HUES6 (cell line): Measurements from ENCODE around the gene SLC26A6.

Experiments used
- H3K27ac ChIP-seq: 2 replicates; pipeline ENCODE4 v1.7.0; 2013; ENCODE audit warnings: low read depth, mild to moderate bottlenecking, low read length, inconsistent platforms
- H3K27me3 ChIP-seq: 2 replicates; pipeline ENCODE4 v1.6.1; 2013; ENCODE audit warnings: low read length; ENCODE audit not compliant: control insufficient read depth, insufficient read depth
- H3K36me3 ChIP-seq: 2 replicates; pipeline ENCODE4 v1.6.1; 2013; ENCODE audit warnings: low read length; ENCODE audit not compliant: control insufficient read depth, insufficient read depth
- H3K4me1 ChIP-seq: 2 replicates; pipeline ENCODE4 v1.6.1; 2013; ENCODE audit warnings: low read length; ENCODE audit not compliant: control insufficient read depth, insufficient read depth
- H3K4me3 ChIP-seq: 2 replicates; pipeline ENCODE4 v1.5.1; 2013; ENCODE audit warnings: low read depth, low read length
- H3K9ac ChIP-seq: one replicate; pipeline ENCODE4 v1.6.1; 2013; ENCODE audit warnings: mild to moderate bottlenecking, low read length
- H3K9me3 ChIP-seq: 2 replicates; pipeline ENCODE4 v1.6.1; 2013; ENCODE audit warnings: low read depth, low read length; ENCODE audit not compliant: control insufficient read depth, insufficient read depth

SLC26A6 gene

DNA sequence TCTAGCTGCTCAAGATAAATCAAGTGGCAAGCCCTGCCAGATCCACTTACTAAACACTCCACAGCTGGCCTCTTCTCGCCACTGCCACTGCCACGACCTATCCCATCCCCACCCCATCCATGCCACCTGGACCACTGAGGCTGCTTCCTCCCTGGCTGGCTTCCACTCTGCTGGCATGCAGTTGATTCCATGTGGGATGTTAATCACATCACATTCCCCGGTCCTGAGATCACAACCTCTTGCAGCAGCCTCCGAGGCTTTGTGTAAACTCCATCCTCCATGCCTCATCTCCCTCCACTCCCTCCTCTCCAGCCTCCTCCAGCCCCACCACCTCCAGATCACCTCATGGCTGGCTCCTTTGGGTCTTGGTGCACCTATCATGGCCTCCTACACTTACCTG lies 42.8 kb upstream of the SLC26A6 start:
- H3K9ac ChIP-seq = no peak overlapping the region
- peaks cover 88% of the 10 kb centered on the region for H3K36me3 ChIP-seq

DNA sequence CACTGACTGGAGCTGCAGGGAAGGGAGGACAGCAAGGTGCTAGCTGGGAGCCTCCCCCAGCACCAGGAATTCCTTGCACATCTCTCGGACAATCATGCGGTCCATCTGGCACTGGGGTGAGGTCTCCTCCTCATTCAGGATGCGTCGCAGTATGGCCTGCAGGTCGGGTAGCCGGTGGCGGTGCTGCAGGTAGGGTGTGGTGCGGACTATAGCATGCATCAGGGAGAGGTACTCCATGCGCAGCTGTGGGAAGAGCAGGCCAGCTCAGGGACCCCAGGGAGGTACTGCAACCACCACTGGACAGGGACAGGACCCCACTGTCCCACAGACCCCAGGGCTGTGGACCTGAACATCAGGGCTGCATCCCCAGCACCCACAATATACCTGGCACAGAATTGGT lies 39.2 kb upstream of the SLC26A6 start:
- Histone ChIP-seq H3K9me3 (no peaks in the 10 kb centered on the region), H3K4me1 (no peaks in the 10 kb centered on the region), H3K27me3 (no peaks in the 10 kb centered on the region), H3K27ac (no peak overlapping the region), H3K9ac (no peak overlapping the region), H3K36me3 (peaks cover 74% of the 10 kb centered on the region), H3K4me3 (no peak overlapping the region)

More for the DNA sequence above, 42.8 kb upstream of the SLC26A6 start:
- no peak overlapping the region for H3K27ac ChIP-seq
- no peak overlapping the region for H3K4me3 ChIP-seq
- no peaks in the 10 kb centered on the region for H3K9me3 ChIP-seq
- no peaks in the 10 kb centered on the region for H3K27me3 ChIP-seq
- H3K4me1 ChIP-seq = no peaks in the 10 kb centered on the region

DNA sequence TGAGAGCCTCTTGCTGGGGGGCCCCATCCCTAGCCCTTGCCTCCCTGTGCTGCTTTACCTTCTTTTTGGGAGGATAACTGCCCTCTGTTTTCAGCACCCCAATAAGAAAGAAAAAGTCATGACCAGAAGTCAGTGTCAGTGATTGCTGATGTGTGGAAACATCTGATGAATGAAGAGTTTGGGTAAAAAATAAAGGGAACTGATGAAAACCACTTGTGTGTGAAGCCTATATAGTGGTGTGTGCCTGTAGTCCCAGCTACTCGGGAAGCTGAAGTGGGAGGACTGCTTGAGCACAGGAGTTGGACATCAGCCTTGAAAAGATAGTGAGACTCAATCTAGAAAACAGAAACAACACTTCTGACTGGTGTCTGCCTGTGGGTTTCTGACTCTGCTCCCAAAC lies 37.3 kb upstream of the SLC26A6 start:
- H3K9me3 ChIP-seq = no peaks in the 10 kb centered on the region
- H3K9ac ChIP-seq = no peak overlapping the region
- H3K4me3 ChIP-seq = no peak overlapping the region
- H3K27me3 ChIP-seq = no peaks in the 10 kb centered on the region
- no peaks in the 10 kb centered on the region for H3K4me1 ChIP-seq
- peaks cover 58% of the 10 kb centered on the region for H3K36me3 ChIP-seq
- H3K27ac ChIP-seq = no peak overlapping the region

DNA sequence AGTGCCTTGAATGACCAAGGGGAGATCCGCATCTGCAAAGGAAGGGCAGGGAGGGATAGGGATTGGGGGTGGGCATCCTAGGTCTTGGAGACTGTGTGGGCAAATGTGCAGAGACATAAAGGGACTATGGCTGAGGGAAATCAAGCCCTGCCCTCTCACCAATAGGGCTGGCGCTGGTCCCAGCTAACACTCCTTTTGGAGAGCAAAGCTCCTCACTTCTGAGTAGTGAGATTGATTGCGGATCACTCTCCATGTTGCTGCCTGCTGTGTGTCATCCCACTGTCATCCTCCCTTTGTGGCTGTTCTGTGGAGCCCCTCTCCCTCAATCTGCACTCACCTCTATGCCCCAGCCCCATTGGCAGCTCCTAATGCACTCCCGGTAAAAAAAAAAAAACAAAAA lies 29.7 kb upstream of the SLC26A6 start:
- no peak overlapping the region for H3K9ac ChIP-seq
- peaks cover 18% of the 10 kb centered on the region for H3K36me3 ChIP-seq
- no peaks in the 10 kb centered on the region for H3K9me3 ChIP-seq
- H3K4me1 ChIP-seq = peaks cover 10% of the 10 kb centered on the region
- no peak overlapping the region for H3K27ac ChIP-seq
- no peak overlapping the region for H3K4me3 ChIP-seq
- peaks cover 3% of the 10 kb centered on the region; the same call in 1 of the 2 replicates for H3K27me3 ChIP-seq

DNA sequence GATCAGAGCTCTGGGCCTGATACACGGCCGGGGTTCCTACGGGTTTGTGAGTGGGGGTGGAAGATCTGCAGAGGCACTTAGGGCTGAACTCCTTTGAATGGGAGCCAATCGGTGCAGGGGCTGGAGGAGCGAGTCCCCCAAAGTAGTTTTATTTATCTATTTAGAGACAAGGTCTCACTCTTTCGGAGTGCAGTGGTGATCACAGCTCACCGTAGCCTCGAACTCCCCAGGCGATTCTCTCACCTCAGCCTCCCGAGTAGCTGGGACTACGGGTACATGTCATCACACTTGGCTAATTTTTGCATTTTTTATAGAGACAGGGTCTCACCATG lies 29.0 kb upstream of the SLC26A6 start:
- Histone ChIP-seq H3K9me3 (no peaks in the 10 kb centered on the region), H3K4me3 (peak overlapping the region; percentile 72), H3K27ac (no peak overlapping the region), H3K27me3 (peaks cover 3% of the 10 kb centered on the region; the same call in 1 of the 2 replicates), H3K36me3 (peaks cover 24% of the 10 kb centered on the region), H3K9ac (peak overlapping the region; percentile 8), H3K4me1 (peaks cover 10% of the 10 kb centered on the region)

DNA sequence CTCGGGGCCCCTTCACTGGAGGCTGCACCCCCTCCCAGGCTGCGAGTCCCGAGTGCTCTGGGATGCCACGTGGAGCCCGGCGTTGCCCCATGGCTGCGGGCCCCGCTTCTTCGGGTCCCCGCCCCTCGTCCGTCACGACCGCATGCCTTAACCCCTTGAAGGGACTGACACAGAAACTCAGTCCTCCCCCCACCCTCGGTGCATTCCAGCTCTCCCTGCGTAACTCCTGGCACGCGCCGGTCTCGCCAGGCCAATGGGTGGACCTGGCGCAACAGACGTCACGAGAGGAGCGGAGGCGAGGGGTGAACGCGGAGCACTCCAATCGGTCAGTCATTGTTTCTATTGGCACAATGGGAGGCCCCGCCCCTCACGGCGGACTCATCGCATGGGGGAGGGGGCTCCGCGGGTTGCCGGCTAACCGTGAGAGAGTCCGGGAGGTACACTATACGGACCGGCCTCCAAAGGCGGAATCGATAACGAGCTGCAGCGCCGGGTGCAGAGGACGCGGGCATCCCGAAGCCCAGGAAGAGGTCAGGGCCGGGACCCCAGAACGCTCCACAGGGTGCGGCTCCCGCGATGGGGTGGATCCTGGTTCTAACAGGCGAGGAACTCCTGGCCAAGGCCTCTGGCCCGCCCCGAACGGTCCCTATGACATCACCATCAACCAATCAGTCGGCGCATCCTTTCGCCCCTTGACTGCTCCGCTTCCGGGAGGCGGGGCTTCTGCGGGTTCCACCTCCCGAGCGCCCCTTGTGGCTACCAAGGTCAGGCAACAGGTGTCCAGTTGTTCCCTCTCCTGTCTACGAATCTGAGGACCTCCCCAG lies 28.4 kb upstream of the SLC26A6 start:
- H3K9ac ChIP-seq = peak overlapping the region; percentile 85
- peak overlapping the region; percentile 72 for H3K4me3 ChIP-seq
- H3K36me3 ChIP-seq = peaks cover 25% of the 10 kb centered on the region
- H3K4me1 ChIP-seq = peaks cover 10% of the 10 kb centered on the region
- H3K9me3 ChIP-seq = no peaks in the 10 kb centered on the region
- H3K27ac ChIP-seq = peak overlapping the region; percentile 94
- peaks cover 3% of the 10 kb centered on the region; the same call in 1 of the 2 replicates for H3K27me3 ChIP-seq

DNA sequence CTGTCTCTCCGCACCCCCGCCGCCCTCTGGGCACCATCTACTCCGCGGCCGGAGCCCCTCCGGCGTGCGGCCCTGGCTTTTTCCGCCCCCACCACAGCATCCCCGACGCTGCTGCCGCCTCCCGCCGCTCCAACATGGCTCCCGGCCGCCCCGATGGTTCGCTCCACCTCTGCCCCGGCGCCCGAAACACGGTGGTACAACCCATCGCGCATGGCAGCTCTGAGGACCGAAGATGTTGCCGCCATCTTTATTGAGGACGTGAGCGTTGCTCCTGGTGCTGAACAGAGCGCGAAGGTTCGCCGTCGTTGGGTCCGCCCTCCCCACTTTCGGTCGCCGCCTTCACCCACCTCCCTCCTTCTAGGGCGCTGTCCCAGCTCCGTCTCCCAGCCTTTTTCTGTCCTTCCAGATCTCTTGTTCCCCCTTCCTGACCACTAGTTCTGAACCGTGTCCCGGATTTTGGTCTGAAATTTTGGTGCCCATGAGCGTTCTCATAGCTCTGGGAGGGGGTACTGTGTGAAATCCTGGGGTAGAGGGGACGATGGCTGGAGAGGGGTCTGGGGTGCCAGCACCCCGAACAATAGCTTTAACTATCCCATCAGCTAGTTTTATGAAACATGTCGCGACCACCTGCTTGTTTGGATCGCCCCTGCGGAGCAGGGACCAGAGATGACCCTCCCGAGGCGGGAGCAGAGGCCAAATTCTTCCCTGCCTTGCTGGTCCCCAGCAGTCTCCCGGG lies 27.7 kb upstream of the SLC26A6 start, which contains the start of gene CELSR3:
Gene CELSR3, minus strand, starts transcription at position 134 of the 736 bp plus-strand sequence. CDS start 252 bp downstream, outside the sequence.
- H3K4me3 ChIP-seq = peak within 1 kb of the TSS; percentile 72
- H3K27ac ChIP-seq = peak within 1 kb of the TSS; percentile 94
- peak within 1 kb of the TSS; percentile 85 for H3K9ac ChIP-seq
- H3K4me1 ChIP-seq = peaks cover 10% of the 10 kb centered on the region
- H3K36me3 ChIP-seq = peaks cover 21% of the 10 kb centered on the region
- H3K9me3 ChIP-seq = no peaks in the 10 kb centered on the region
- peaks cover 3% of the 10 kb centered on the region; the same call in 1 of the 2 replicates for H3K27me3 ChIP-seq

DNA sequence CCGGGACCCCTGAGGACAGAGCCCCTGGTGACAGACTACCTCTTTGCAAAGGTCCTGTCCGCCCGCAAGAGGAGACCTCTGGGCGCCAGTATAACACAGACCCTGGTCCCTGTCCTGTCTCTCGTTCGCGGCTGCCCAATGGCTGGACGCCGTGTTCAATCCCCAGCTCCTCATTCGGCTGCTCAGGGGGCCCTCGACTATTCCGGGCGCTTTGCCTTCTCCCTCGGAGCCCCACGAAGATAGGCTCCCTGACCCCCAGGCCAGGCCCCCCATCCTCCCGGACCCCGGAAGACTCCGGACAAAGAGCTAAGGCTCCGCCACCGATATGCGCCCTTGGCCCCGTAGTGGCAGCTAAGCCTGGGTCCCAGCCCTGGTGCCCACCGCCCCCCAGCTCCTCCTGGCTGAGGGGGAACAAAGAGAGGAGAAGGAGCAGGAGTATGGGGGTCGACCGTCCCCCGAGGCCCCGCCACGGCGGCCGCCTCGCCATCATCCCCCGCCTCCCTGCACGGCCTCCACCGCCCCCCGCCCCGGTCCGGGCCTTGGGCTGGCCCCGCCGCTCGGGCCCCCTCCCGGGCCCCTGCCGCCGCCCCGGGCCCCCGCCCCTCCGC lies 27.0 kb upstream of the SLC26A6 start:
- Histone ChIP-seq H3K36me3 (peaks cover 21% of the 10 kb centered on the region), H3K27me3 (peaks cover 3% of the 10 kb centered on the region; the same call in 1 of the 2 replicates), H3K27ac (no peak overlapping the region), H3K9me3 (no peaks in the 10 kb centered on the region), H3K4me1 (peaks cover 10% of the 10 kb centered on the region), H3K4me3 (peak overlapping the region; percentile 72), H3K9ac (peak overlapping the region; percentile 3)

DNA sequence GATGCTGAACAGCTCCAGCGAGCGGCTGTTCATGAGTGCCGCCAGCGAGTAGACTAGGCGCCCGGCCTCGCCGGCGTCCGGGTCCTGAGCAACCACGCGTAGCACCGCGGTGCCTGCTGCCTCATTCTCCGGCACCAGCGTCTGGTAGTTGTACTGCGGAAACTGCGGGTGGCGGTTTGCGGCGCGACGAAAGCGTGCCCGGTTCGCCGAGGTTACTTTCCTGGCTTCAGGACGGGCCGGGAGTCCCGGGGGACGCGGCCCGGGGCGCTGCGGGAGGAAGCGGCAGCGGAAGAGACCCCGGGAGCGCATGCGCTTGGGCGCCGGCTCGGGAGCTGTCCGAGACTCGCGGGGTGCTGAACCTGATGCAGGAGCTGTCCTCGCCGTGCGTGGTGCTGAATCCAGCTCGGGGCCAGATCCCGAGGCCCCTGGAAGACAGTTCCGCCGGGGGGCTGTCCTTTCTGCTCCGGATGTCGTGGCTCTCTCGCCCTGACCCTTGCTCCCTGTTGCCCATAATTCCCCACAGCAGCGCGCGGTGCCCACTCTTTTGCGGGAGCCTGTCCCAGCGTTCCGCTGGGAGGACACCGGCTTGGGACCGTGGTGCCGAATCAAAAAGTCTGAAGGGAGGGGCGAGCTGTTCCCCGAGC lies 26.4 kb upstream of the SLC26A6 start:
- Histone ChIP-seq H3K4me3 (peak overlapping the region; percentile 72), H3K9ac (peak overlapping the region; percentile 3), H3K27me3 (peaks cover 3% of the 10 kb centered on the region; the same call in 1 of the 2 replicates), H3K9me3 (no peaks in the 10 kb centered on the region), H3K4me1 (peaks cover 16% of the 10 kb centered on the region), H3K36me3 (peaks cover 24% of the 10 kb centered on the region), H3K27ac (no peak overlapping the region)

DNA sequence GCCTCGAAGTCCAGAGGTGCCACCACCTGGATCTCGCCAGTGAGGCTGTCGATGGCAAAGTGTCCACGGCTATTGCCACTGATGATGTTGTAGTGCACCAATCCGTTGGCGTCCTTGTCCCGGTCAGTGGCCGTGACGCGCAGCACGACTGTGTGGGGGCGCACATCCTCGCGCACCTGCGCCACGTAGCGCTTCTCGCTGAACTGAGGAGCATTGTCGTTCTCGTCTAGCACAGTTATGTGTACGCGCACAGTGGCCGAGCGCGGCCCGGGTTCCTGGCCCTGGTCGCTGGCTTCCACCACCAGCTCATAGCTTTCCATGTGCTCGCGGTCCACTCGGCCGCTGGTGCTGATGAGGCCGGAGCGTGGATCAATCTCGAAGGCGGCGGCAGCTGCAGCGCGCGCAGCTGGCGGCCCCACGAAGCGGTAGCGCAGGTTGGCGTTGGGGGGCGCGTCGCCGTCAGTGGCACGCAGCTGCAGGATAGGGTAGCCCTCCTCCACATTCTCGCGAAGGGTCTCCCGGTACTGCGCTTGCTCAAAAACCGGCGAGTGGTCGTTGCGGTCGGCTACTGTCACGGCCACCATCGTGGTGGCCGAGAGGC lies 25.6 kb upstream of the SLC26A6 start:
- Histone ChIP-seq H3K27ac (no peak overlapping the region), H3K4me1 (peaks cover 17% of the 10 kb centered on the region), H3K36me3 (peaks cover 24% of the 10 kb centered on the region), H3K9me3 (no peaks in the 10 kb centered on the region), H3K9ac (no peak overlapping the region), H3K4me3 (peak overlapping the region; percentile 72), H3K27me3 (peaks cover 3% of the 10 kb centered on the region; the same call in 1 of the 2 replicates)
